ENCODE data around the gene RPL37A.

- no peak for TF ChIP-seq YY1 (IDR thresholded peaks at IDR 0.05)
- TF ChIP-seq CTCF (IDR thresholded peaks at IDR 0.05; ENCODE audit: low read depth, low read length, missing input control): no peak
- TF ChIP-seq NR2F2 (IDR thresholded peaks at IDR 0.05): no peak
- no peak for TF ChIP-seq SP1 (IDR thresholded peaks at IDR 0.05)
- TF ChIP-seq RAD21 (IDR thresholded peaks at IDR 0.05): no peak
- no peak for TF ChIP-seq GABPA (IDR thresholded peaks at IDR 0.05 in 1 of 2, conservative IDR thresholded peaks at IDR 0.05 in 1 of 2)
Measured at GRCh38 chr2:216480221-216480620, 18.4 kb upstream of the RPL37A start.

Data from liver (tissue), 3 donors.